Gastrocnemius medialis (tissue), 4 donors: ENCODE measurements around the gene ONECUT2.

ENCODE experiments used
- POLR2A ChIP-seq, 2 donors: fragments of 450-650 bp; IDR thresholded peaks; one replicate each; pipeline ENCODE4 v1.6.1; 2017; ENCODE audit warnings: antibody characterized with exemption in 2 of 2, mild to moderate bottlenecking in 2 of 2, moderate library complexity in 2 of 2
- TF ChIP-seq, protein P1 (sequence below), 5 experiments: fragments of 450-650 bp in 3 of 5; fragments of 200-600 bp in 2 of 5; sonication (generic) in 2 of 5; IDR thresholded peaks in 4 of 5; conservative IDR thresholded peaks in 1 of 5; 1 replicate in 4 of 5; 2 replicates in 1 of 5; pipeline ENCODE4 v1.5.1; 2016 to 2019; ENCODE audit warnings: antibody characterized with exemption in 5 of 5, mild to moderate bottlenecking in 3 of 5, moderate library complexity in 3 of 5

DNA sequence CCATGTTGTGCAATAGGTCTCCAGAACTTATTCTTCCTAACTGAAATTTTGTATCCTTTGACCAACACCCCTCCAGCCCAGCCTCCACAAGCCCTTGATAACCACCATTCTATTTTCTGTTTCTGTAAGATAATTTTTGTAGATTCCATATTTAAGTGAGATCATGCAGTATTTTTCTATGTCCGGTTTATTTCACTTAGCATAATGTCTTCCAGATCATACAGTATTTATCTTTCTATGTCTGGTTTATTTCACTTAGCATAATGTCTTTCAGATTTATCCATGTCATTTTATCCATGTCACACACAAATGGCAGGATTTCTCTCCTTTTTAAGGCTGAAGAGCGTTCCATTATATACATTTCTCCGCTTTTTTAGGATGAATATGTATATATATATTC lies 24.4 kb upstream of the ONECUT2 start:
- TF ChIP-seq, protein P1, sequence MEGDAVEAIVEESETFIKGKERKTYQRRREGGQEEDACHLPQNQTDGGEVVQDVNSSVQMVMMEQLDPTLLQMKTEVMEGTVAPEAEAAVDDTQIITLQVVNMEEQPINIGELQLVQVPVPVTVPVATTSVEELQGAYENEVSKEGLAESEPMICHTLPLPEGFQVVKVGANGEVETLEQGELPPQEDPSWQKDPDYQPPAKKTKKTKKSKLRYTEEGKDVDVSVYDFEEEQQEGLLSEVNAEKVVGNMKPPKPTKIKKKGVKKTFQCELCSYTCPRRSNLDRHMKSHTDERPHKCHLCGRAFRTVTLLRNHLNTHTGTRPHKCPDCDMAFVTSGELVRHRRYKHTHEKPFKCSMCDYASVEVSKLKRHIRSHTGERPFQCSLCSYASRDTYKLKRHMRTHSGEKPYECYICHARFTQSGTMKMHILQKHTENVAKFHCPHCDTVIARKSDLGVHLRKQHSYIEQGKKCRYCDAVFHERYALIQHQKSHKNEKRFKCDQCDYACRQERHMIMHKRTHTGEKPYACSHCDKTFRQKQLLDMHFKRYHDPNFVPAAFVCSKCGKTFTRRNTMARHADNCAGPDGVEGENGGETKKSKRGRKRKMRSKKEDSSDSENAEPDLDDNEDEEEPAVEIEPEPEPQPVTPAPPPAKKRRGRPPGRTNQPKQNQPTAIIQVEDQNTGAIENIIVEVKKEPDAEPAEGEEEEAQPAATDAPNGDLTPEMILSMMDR (IDR thresholded peaks at IDR 0.05 in 4 of 5, conservative IDR thresholded peaks at IDR 0.05 in 1 of 5), result no peak
- no peak for TF ChIP-seq POLR2A (IDR thresholded peaks at IDR 0.05)
